Measurements from ENCODE around the gene ZC2HC1C. TPM values are rescaled to one million over a fixed set of nuclear protein-coding genes. Genes with fewer than 3 reads are reported as not detected.

Gene ZC2HC1C
- total RNA-seq, 1 experiment from 2014 or later = 1.3 TPM

DNA sequence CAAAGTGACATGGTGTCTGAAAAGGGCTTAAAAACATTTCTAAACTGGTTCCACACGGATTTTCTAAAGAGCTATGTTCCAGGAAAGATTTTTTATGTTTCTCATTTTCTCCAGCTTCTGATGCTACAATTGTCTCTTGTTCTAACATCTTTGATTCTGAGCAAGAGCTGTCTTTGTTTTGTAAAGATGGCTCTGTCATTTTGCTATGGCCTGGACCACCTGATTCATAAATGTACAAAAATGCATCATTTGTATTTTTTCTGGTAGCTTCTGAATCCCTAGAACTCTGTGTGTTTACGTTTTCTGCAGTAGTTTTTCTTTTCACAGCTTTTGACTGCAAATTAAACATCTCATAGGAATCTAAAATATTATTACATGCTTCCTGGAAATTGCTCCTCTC, 21.3 kb upstream of the ZC2HC1C start:
- Mint-ChIP-seq H3K9me3 (ENCODE audit: unreplicated experiment) (no peaks in the 10 kb centered on the region), H3K4me1 (ENCODE audit: insufficient read depth, unreplicated experiment) (peaks cover 29% of the 10 kb centered on the region), H3K27ac (ENCODE audit: low read depth, unreplicated experiment) (no peak overlapping the region), H3K36me3 (ENCODE audit: insufficient read depth, unreplicated experiment) (peaks cover 26% of the 10 kb centered on the region), H3K4me3 (ENCODE audit: unreplicated experiment) (no peak overlapping the region), H3K27me3 (ENCODE audit: insufficient read depth, unreplicated experiment) (no peaks in the 10 kb centered on the region)
- ChIA-PET CTCF (interaction anchor here (1.0 to 2.4 kb wide), 3 partner anchors 40 to 187 kb away, joined by 3 to 8 read pairs (median 5); no protein-coding TSS in a partner anchor), POLR2A (interaction anchor here (0.9 to 1.6 kb wide), 2 partner anchors 16 to 248 kb away, joined by 3 read pairs; partner anchors contain the start of gene ACYP1)
- no TSS peak for BruUV-seq (replicated peaks)
- no peak for DNase-seq (ENCODE audit: unreplicated experiment)
- TF ChIP-seq, protein P1, sequence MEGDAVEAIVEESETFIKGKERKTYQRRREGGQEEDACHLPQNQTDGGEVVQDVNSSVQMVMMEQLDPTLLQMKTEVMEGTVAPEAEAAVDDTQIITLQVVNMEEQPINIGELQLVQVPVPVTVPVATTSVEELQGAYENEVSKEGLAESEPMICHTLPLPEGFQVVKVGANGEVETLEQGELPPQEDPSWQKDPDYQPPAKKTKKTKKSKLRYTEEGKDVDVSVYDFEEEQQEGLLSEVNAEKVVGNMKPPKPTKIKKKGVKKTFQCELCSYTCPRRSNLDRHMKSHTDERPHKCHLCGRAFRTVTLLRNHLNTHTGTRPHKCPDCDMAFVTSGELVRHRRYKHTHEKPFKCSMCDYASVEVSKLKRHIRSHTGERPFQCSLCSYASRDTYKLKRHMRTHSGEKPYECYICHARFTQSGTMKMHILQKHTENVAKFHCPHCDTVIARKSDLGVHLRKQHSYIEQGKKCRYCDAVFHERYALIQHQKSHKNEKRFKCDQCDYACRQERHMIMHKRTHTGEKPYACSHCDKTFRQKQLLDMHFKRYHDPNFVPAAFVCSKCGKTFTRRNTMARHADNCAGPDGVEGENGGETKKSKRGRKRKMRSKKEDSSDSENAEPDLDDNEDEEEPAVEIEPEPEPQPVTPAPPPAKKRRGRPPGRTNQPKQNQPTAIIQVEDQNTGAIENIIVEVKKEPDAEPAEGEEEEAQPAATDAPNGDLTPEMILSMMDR (IDR thresholded peaks at IDR 0.05; ENCODE audit: unreplicated experiment) = no peak
- intact Hi-C loops (cut with micrococcal nuclease) = no loop called here

GRCh38 chr14:75049136-75049535, 20.3 kb upstream of the ZC2HC1C start:
- ChIA-PET CTCF (interaction anchor here (0.9 to 2.4 kb wide), 5 partner anchors 11 to 188 kb away, joined by 3 to 8 read pairs (median 4); no protein-coding TSS in a partner anchor), POLR2A (interaction anchor here (0.8 to 4.9 kb wide), 8 partner anchors 9 to 247 kb away, joined by 3 to 49 read pairs (median 4); partner anchors contain the start of genes ACYP1, PGF and ZC2HC1C)
- no peak overlapping the region for H3K27ac Mint-ChIP-seq (ENCODE audit: low read depth, unreplicated experiment)
- intact Hi-C loops (cut with micrococcal nuclease) = no loop called here
- DNase-seq (ENCODE audit: unreplicated experiment) = no peak
- H3K4me1 Mint-ChIP-seq (ENCODE audit: insufficient read depth, unreplicated experiment) = peaks cover 37% of the 10 kb centered on the region
- H3K27me3 Mint-ChIP-seq (ENCODE audit: insufficient read depth, unreplicated experiment) = no peaks in the 10 kb centered on the region
- TF ChIP-seq, protein P1 (IDR thresholded peaks at IDR 0.05; ENCODE audit: unreplicated experiment) = no peak
- H3K9me3 Mint-ChIP-seq (ENCODE audit: unreplicated experiment) = no peaks in the 10 kb centered on the region
- no peak overlapping the region for H3K4me3 Mint-ChIP-seq (ENCODE audit: unreplicated experiment)
- peaks cover 21% of the 10 kb centered on the region for H3K36me3 Mint-ChIP-seq (ENCODE audit: insufficient read depth, unreplicated experiment)
- no TSS peak for BruUV-seq (replicated peaks)

- Mint-ChIP-seq H3K27me3 (ENCODE audit: insufficient read depth, unreplicated experiment) (no peaks in the 10 kb centered on the region), H3K4me1 (ENCODE audit: insufficient read depth, unreplicated experiment) (peaks cover 37% of the 10 kb centered on the region), H3K36me3 (ENCODE audit: insufficient read depth, unreplicated experiment) (peaks cover 21% of the 10 kb centered on the region), H3K4me3 (ENCODE audit: unreplicated experiment) (peak overlapping the region; percentile 83), H3K9me3 (ENCODE audit: unreplicated experiment) (no peaks in the 10 kb centered on the region), H3K27ac (ENCODE audit: low read depth, unreplicated experiment) (peak overlapping the region; percentile 95)
- TF ChIP-seq, protein P1 (IDR thresholded peaks at IDR 0.05; ENCODE audit: unreplicated experiment) = no peak
- CTCF ChIA-PET = interaction anchor here (0.5 to 2.4 kb wide), 6 partner anchors 8 to 186 kb away, joined by 3 to 8 read pairs (median 3); no protein-coding TSS in a partner anchor
- intact Hi-C loops (cut with micrococcal nuclease) = no loop called here
- POLR2A ChIA-PET = interaction anchor here (0.8 to 4.9 kb wide), 7 partner anchors 9 to 209 kb away, joined by 3 to 49 read pairs (median 4); partner anchors contain the start of genes ACYP1, PGF and ZC2HC1C
- BruUV-seq (replicated peaks) = no TSS peak
- peak; percentile 47 for DNase-seq (ENCODE audit: unreplicated experiment)
Observed at GRCh38 chr14:75049731-75050201, 19.7 kb upstream of the ZC2HC1C start.

DNA sequence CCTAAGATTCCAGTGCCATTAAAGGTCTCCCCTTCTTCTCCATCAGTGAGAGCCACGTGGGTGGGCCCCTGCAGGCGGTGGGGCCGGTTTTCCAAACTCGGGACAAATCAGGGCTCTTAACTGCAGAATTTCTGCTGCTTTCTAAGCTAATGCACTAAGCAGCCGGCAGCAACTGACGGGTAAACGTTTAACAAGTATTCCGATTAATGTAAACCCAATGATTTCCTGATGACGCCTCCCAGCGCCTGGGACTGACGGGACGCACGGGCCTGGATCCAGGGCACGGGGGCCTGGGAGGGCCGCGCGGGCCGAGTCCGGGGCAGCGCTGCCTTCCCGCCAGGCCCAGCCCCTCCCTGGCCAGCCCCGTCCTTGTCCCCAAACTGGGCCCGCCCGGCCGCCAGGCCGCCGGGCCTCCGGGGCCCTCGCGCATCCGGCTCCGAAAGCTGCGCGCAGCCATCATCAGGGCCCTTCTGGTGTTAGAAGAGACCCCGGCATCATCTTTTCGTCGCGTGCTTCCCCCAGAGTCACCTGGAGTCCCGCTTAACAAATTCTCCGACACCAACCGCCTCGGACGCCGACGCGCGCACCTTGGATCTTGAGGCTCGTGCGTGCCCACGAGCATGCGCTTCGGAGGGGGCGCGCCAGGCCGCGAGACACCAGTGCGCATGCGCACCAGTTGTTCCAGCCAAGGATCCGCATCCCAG, 18.4 kb upstream of the ZC2HC1C start, which contains the start of gene MLH3:
TSS of gene MLH3 (minus strand) at position 616 of the 704 bp plus-strand sequence. CDS start 1,812 bp downstream, outside the sequence.
- Mint-ChIP-seq H3K27ac (ENCODE audit: low read depth, unreplicated experiment) (peak within 1 kb of the TSS; percentile 95), H3K36me3 (ENCODE audit: insufficient read depth, unreplicated experiment) (peaks cover 17% of the 10 kb centered on the region), H3K4me1 (ENCODE audit: insufficient read depth, unreplicated experiment) (peaks cover 36% of the 10 kb centered on the region), H3K9me3 (ENCODE audit: unreplicated experiment) (no peaks in the 10 kb centered on the region), H3K27me3 (ENCODE audit: insufficient read depth, unreplicated experiment) (no peaks in the 10 kb centered on the region), H3K4me3 (ENCODE audit: unreplicated experiment) (peak within 1 kb of the TSS; percentile 83)
- BruUV-seq (replicated peaks) = TSS peak; percentile 32
- ChIA-PET POLR2A (interaction anchor here (0.6 to 4.9 kb wide), 7 partner anchors 14 to 818 kb away, joined by 3 to 49 read pairs (median 6); partner anchors contain the start of genes ACYP1 and ZC2HC1C), CTCF (interaction anchor here (0.7 to 1.2 kb wide), 5 partner anchors 104 to 548 kb away, joined by 3 to 4 read pairs (median 3); no protein-coding TSS in a partner anchor)
- TF ChIP-seq, protein P1 (IDR thresholded peaks at IDR 0.05; ENCODE audit: unreplicated experiment) = no peak
- intact Hi-C loops (cut with micrococcal nuclease) = no loop called here
- peak; percentile 84 for DNase-seq (ENCODE audit: unreplicated experiment)

Data from MCF 10A (cell line).